GM12878 (cell line): ENCODE measurements around the gene BBOX1. TPM values are rescaled to one million over a fixed set of nuclear protein-coding genes. Genes with fewer than 3 reads are reported as not detected.

Source experiments
- ATAC-seq: fragments of 200-7000 bp; cut with Tn5 transposase; 3 replicates; pipeline ENCODE4 v1.9.1; 2020; ENCODE audit warnings: mild to moderate bottlenecking, moderate library complexity
- BruUV-seq: library from RNA; stranded (reverse); fragments of 400-500 nt; replicated peaks from 2 replicates; lab custom pipeline; 2021; lab: Mats Ljungman, UMichigan
- CTCF ChIA-PET: fragments of 300-600 bp; sonication (Branson Sonifier 250); formaldehyde crosslinking; extraction: SDS; loops from one replicate; lab custom pipeline; 2021; ENCODE audit warnings: inconsistent platforms; lab: Yijun Ruan, JAX
- POLR2A ChIA-PET: fragments of 350-600 bp; formaldehyde crosslinking; extraction: SDS; loops from one replicate; lab custom pipeline; 2021; ENCODE audit warnings: inconsistent platforms; lab: Charles Lee
- RAD21 ChIA-PET: fragments of 300-600 bp; sonication (Branson Sonifier 250); formaldehyde crosslinking; loops from one replicate; lab custom pipeline; 2023; ENCODE audit warnings: antibody characterized with exemption; ENCODE audit not compliant: unreplicated experiment; lab: Charles Lee
- SMC1A ChIA-PET: fragments of 300-600 bp; sonication (Branson Sonifier 250); formaldehyde crosslinking; loops from one replicate; lab custom pipeline; 2023; ENCODE audit not compliant: unreplicated experiment, uncharacterized antibody; lab: Charles Lee
- DNase-seq: peaks from one replicate; pipeline ENCODE4 v3.0.0-alpha.2; 2011; ENCODE audit warnings: low read depth, low spot score
- FAIRE-seq: peaks from 3 replicates; lab custom pipeline; 2011; peaks lifted over from hg19 to GRCh38; lab: Jason Lieb, UNC
- H2AFZ ChIP-seq: 2 replicates; pipeline ENCODE4 v1.6.0; 2011; ENCODE audit warnings: low read depth, low read length, control low read depth; ENCODE audit not compliant: control insufficient read depth
- H3K27ac ChIP-seq: 2 replicates; pipeline ENCODE4 v1.5.1; 2011; ENCODE audit warnings: control low read depth; ENCODE audit not compliant: control insufficient read depth, insufficient read depth
- H3K27me3 ChIP-seq, 2 experiments: replicated peaks in 1 of 2; 2 replicates each; pipeline versions ENCODE4 v1.6.0 to v1.6.1; 2011; ENCODE audit warnings: low read length in 1 of 2; ENCODE audit not compliant: control insufficient read depth in 2 of 2, insufficient read depth in 2 of 2
- H3K36me3 ChIP-seq, 2 experiments: 2 replicates each; pipeline ENCODE4 v1.5.1; 2011; ENCODE audit warnings: low read length in 1 of 2; ENCODE audit not compliant: control insufficient read depth in 2 of 2, insufficient read depth in 2 of 2
- H3K4me1 ChIP-seq: 2 replicates; pipeline ENCODE4 v1.6.1; 2011; ENCODE audit warnings: mild to moderate bottlenecking, low read length, moderate library complexity, mixed read lengths; ENCODE audit not compliant: control insufficient read depth, insufficient read depth
- H3K4me2 ChIP-seq: 2 replicates; pipeline ENCODE4 v1.6.0; 2011; ENCODE audit warnings: control low read depth; ENCODE audit not compliant: control insufficient read depth, insufficient read depth
- H3K4me3 ChIP-seq: fragments of 200-600 bp; sonication (generic); 2 replicates; pipeline ENCODE4 v1.5.1; 2016
- H3K79me2 ChIP-seq: 2 replicates; pipeline ENCODE4 v1.6.0; 2011; ENCODE audit warnings: low read length; ENCODE audit not compliant: control insufficient read depth, insufficient read depth
- H3K9ac ChIP-seq: 2 replicates; pipeline ENCODE4 v1.8.0; 2011; ENCODE audit warnings: low read length, control low read depth, mixed read lengths; ENCODE audit not compliant: control insufficient read depth, insufficient read depth
- H3K9me3 ChIP-seq: replicated peaks from 3 replicates; pipeline ENCODE4 v1.5.1; 2011; ENCODE audit warnings: mild to moderate bottlenecking, low read length; ENCODE audit not compliant: control insufficient read depth, insufficient read depth
- H4K20me1 ChIP-seq: 2 replicates; pipeline ENCODE4 v1.6.0; 2011; ENCODE audit not compliant: control insufficient read depth, insufficient read depth
- ETV6 ChIP-seq, 2 experiments: fragments of 450-650 bp in 1 of 2; IDR thresholded peaks in 1 of 2; conservative IDR thresholded peaks in 1 of 2; 2 replicates each; pipeline ENCODE4 v1.6.1; 2014; ENCODE audit warnings: antibody characterized with exemption in 1 of 2, borderline replicate concordance in 1 of 2, low read depth in 1 of 2, mild to moderate bottlenecking in 1 of 2, moderate library complexity in 1 of 2
- GABPA ChIP-seq: IDR thresholded peaks from 2 replicates; pipeline ENCODE4 v1.6.1; 2014; ENCODE audit warnings: antibody characterized with exemption, low read depth, mild to moderate bottlenecking, inconsistent platforms
- KAT2A ChIP-seq: conservative IDR thresholded peaks from 2 replicates; pipeline ENCODE4 v1.6.1; 2011; ENCODE audit warnings: low read depth, low read length; ENCODE audit not compliant: control insufficient read depth
- KLF5 ChIP-seq: fragments of 450-650 bp; IDR thresholded peaks from 2 replicates; pipeline ENCODE4 v1.6.1; 2014; ENCODE audit warnings: mild to moderate bottlenecking; ENCODE audit not compliant: partially characterized antibody
- MAX ChIP-seq: IDR thresholded peaks from 2 replicates; pipeline ENCODE4 v1.6.1; 2012; ENCODE audit warnings: low read depth, low read length, improper control_type of control experiment
- MEF2B ChIP-seq: fragments of 450-650 bp; IDR thresholded peaks from 2 replicates; pipeline ENCODE4 v1.6.1; 2018; ENCODE audit warnings: mild to moderate bottlenecking, moderate library complexity; ENCODE audit not compliant: partially characterized antibody, poor library complexity, severe bottlenecking
- PBX3 ChIP-seq: IDR thresholded peaks from 2 replicates; pipeline ENCODE4 v1.6.1; 2011; ENCODE audit warnings: mild to moderate bottlenecking, low read depth, low read length, moderate library complexity; ENCODE audit not compliant: insufficient replicate concordance
- SP1 ChIP-seq: IDR thresholded peaks from one replicate; pipeline ENCODE4 v1.6.1; 2011; ENCODE audit warnings: low read depth, low read length
- SRF ChIP-seq, 2 experiments: IDR thresholded peaks; 2 replicates each; pipeline ENCODE4 v1.6.1; 2011; ENCODE audit warnings: low read depth in 2 of 2, low read length in 2 of 2, mild to moderate bottlenecking in 1 of 2, moderate library complexity in 1 of 2
- TAF1 ChIP-seq: IDR thresholded peaks from 2 replicates; pipeline ENCODE4 v1.6.1; 2011; ENCODE audit warnings: mild to moderate bottlenecking, low read depth, low read length, borderline replicate concordance
- TARDBP ChIP-seq: IDR thresholded peaks from 2 replicates; pipeline ENCODE4 v1.6.1; 2016; ENCODE audit warnings: borderline replicate concordance
- TCF3 ChIP-seq: IDR thresholded peaks from 2 replicates; pipeline ENCODE4 v1.6.1; 2012; ENCODE audit warnings: low read depth, mild to moderate bottlenecking, low read length, borderline replicate concordance; ENCODE audit not compliant: insufficient read depth
- ZNF384 ChIP-seq: IDR thresholded peaks from 2 replicates; pipeline ENCODE4 v1.6.1; 2012; ENCODE audit warnings: low read depth, mild to moderate bottlenecking, low read length, improper control_type of control experiment, borderline replicate concordance
- WGBS: methylation state at CpG from one replicate; pipeline ENCODE4 v1.1.6; 2016; ENCODE audit warnings: low lambda C conversion rate; ENCODE audit not compliant: insufficient replicate concordance, insufficient coverage; ENCODE audit errors: missing lambda C conversion rate; 5-methylcytosine and 5-hydroxymethylcytosine counted together
- in situ Hi-C: fragments of 300-500 bp; cut with MboI; formaldehyde crosslinking; loops from 9 replicates; pipeline ENCODE4 v1.14.3; 2018; ENCODE audit warnings: mixed read lengths
- intact Hi-C: fragments of 100-400 bp; cut with micrococcal nuclease; formaldehyde crosslinking; loops from one replicate; pipeline ENCODE4 v1.14.2; 2022; ENCODE audit not compliant: unreplicated experiment
- polyA plus RNA-seq, 11 experiments: library from polyadenylated mRNA; depleted of rRNA in 4 of 11; unstranded in 6 of 11; stranded (reverse) in 5 of 11; fragments of >200 nt; fragmentation: Nextera tagmentation in 4 of 11; fragmentation: Illumina TruSeq in 1 of 11; extraction: Ambion mirVana in 4 of 11; extraction: Trizol in 1 of 11; gene quantifications; 1 replicate in 1 of 11; 2 replicates in 10 of 11; pipeline versions ENCODE4 v1.2.1 to v1.2.3, GENCODE V29; 2011 to 2016; ENCODE audit warnings: inconsistent platforms in 2 of 11, missing spikeins in 2 of 11, low read depth in 1 of 11
- total RNA-seq, 4 experiments: library from RNA; depleted of rRNA in 3 of 4; stranded (reverse); fragments of >200 nt in 3 of 4; fragmentation: Illumina TruSeq in 1 of 4; extraction: Trizol in 1 of 4; gene quantifications; 2 replicates each; pipeline versions ENCODE4 v1.2.1 to v1.2.3, GENCODE V29; 2013 to 2021

Gene BBOX1
- total and polyA plus RNA-seq, 10 of the 15 experiments (the other 5 are each of a cell fraction or from before 2014, with no cell fraction given), result 3.5 TPM; not detected in 9

GRCh38 chr11:27057091-27057780, 16.6 kb downstream of the BBOX1 start:
- 23% methylated on average over 6 of the region's 6 CpGs for WGBS
- CTCF ChIA-PET, result no interaction called here
- intact Hi-C loops, result no loop called here
- Histone ChIP-seq H4K20me1 (no peaks in the 10 kb centered on the region), H3K9ac (no peak overlapping the region), H3K4me2 (no peak overlapping the region), H3K27me3 (no peaks in the 10 kb centered on the region), H2AFZ (no peak overlapping the region), H3K4me3 (no peak overlapping the region), H3K79me2 (no peaks in the 10 kb centered on the region), H3K36me3 (no peaks in the 10 kb centered on the region), H3K9me3 (no peaks in the 10 kb centered on the region), H3K4me1 (no peaks in the 10 kb centered on the region)
- in situ Hi-C loops, result no loop called here
- POLR2A ChIA-PET, result no interaction called here
- no peak for DNase-seq
- RAD21 ChIA-PET, result no interaction called here
- SMC1A ChIA-PET, result no interaction called here
- no peak for TF ChIP-seq KAT2A
- TF ChIP-seq PBX3, result no peak
- TF ChIP-seq MAX, result no peak
- TF ChIP-seq ZNF384, result no peak
- TF ChIP-seq GABPA, result no peak
- TF ChIP-seq ETV6 (conservative IDR thresholded peaks at IDR 0.05 in 1 of 2, IDR thresholded peaks at IDR 0.05 in 1 of 2; ENCODE audit: borderline replicate concordance in 1 of 2, low read depth in 1 of 2), result no peak
- TF ChIP-seq KLF5, result no peak
- no peak for TF ChIP-seq SP1
- no peak for TF ChIP-seq TAF1
- no peak for TF ChIP-seq TARDBP
- no peak for TF ChIP-seq SRF (IDR thresholded peaks at IDR 0.05; ENCODE audit: low read depth in 2 of 2, low read length in 2 of 2)
- TF ChIP-seq MEF2B, result no peak
- no peak for TF ChIP-seq TCF3
- TF ChIP-seq, all 136 proteins: peak for 0
- ATAC-seq (no peak), FAIRE-seq (no peak)
- BruUV-seq, result no TSS peak
- no peak overlapping the region for H3K27ac ChIP-seq
